ENCODE results near the gene SYNGR1.
A peak's percentile ranks its signal among the peaks of the same experiment; 100 is the strongest.

SYNGR1 gene

DNA sequence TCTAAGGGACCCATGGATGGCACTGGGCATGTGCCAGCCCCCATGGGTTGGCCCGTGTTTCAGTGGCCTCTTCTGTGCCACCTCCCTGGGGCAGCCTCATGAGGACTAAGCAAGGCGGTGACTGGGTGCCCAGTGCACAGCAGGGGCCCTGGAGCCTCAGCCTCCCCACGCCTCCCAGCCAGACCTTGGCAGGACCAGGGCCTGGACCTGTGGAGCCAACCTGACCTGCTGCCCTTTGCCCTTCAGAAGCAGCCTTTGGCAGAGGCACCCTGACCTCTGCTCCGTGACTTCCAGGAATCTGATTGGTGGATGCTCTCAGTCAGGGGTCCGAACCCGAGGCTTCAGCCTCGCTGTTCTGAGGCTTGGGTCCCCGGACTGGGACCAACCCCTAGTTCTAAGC, 25.0 kb downstream of the SYNGR1 start:
- no peak for DNase-seq

DNA sequence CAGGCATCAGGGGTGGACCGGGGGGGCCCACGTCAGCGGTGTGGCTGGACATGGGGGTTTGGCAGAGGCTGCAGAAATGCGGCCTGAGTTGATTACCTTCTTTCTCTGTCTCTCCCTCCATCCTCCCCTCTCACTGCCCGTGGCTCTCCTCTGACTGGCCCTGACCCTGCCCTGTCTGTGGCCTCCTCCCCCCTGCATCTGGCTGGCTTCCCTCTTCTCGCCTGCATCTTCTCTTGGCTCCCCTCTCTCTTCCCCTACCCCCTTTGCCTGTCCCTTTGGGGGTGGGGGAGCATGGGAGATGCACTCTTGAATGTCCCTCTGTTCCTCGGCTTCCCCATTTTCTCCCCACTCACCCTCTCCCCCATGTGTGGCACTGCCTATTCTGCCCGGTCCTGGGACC, 25.9 kb downstream of the SYNGR1 start:
- no peak for DNase-seq

DNA sequence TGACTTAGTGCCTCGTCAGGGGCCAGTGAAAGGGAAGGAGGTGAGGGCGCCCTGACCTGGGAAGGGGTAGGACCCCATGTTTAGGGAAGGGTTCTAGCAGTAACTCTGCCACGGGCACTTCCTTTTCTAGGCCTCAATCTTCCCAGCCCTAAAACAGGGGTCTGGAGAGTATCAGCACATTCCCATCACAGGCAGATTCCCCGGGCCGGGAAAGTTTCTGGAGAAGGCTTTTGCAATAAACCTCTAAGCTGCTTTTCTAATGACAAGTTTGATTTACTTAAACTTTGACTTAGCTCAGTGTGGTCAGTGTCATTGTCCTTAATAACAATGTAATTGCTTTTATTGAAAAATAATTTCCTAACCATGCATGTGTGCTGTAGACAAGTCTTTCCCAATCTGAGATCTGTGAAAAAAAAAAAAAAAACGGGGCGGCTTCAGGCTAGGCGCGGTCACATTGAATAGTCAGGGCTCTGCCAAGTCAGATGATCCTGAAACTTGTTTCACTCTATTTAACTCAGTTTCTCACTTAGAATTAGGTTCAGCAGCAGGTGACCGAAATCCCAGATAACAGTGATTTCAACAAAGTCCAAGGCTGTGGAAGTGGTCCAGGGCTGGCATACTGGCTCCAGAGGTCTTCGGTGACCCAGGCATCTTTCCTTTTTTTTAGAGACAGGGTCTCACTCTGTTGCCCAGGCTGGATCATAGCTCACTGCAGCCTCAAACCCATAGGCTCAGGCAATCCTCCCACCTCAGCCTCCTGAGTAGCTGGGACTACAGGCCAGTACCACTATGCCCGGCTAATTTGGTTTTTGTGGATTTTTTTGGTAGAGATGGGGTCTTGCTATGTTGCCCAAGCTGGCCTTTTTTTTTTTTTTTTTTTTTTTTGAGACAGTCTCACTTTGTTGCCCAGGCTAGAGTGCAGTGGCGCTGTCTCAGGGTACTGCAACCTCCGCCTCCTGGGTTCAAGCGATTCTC, 30.3 kb downstream of the SYNGR1 start:
- DNase-seq = no peak

DNA sequence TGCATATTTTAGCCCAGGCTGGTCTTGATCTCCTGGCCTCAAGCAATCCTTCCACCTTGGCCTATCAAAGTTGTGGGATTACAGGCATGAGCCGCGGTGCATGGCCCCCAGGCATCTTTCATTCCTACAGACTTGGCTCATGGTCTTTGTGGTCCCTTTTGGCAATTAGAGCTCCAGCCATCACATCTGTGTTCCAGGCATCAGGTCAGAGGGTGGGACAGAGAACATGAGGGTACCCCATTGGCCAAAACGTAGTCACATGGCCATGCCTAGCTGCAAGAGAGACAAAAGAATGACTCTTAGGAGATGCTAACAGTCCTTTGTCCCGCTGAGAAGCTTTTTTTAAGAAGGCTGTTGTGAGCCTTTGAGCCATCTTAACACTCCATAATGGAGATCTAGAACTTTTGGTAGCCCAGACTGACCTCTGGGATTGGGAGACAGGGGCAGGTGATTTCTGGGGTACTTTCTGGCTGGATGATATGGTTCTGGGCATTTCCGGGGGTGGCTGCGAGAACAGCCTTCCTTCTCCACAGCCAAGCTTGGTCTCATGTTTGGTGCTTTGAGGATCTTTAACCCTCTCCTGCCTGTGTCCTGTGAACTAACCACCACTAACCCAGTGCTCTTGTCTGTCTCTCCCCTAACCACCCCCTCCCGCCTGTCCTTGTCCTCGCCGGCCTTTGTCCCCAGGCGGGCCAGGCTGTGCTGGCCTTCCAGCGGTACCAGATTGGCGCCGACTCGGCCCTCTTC, 31.4 kb downstream of the SYNGR1 start:
- DNase-seq = no peak

DNA sequence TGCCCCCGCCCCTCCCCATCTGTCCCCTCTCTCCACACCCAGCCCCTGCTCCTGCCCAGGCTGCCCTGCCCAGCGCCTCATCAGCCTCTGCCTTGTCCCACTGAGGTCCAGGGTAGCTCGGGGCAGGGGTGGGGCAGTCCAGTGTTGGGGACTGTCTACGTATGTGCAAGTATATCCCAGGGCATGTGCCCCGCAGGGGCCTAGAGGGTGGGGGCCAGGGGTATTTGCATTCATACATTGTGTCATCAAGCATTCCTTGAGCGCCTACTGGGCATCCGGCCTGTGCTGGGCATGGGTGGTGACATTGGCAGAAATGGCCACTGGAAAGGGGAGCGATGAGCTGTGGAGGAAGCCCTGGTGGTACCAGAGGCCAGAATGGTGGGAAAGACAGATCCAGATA, 32.1 kb downstream of the SYNGR1 start:
- DNase-seq = no peak

DNA sequence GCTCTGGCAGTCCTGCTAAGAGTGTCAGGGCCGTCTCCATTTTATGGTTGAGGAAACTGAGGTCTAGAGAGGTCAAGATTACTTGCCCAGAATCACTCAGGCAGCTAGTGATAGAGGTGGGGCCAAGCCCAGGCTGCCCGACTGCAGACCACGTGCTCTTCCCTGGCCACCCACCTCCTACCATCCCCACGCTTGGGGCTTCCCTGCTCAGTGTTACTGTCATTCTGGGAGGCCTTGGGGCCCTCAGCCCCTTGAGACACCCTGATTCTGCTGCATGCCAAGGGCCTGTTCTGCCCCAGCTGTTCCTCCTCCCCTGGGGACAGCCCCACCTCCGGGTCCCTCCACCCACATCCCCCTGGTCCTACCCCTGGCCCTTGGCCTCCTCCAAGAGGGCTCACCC, 32.6 kb downstream of the SYNGR1 start:
- no peak for DNase-seq

DNA sequence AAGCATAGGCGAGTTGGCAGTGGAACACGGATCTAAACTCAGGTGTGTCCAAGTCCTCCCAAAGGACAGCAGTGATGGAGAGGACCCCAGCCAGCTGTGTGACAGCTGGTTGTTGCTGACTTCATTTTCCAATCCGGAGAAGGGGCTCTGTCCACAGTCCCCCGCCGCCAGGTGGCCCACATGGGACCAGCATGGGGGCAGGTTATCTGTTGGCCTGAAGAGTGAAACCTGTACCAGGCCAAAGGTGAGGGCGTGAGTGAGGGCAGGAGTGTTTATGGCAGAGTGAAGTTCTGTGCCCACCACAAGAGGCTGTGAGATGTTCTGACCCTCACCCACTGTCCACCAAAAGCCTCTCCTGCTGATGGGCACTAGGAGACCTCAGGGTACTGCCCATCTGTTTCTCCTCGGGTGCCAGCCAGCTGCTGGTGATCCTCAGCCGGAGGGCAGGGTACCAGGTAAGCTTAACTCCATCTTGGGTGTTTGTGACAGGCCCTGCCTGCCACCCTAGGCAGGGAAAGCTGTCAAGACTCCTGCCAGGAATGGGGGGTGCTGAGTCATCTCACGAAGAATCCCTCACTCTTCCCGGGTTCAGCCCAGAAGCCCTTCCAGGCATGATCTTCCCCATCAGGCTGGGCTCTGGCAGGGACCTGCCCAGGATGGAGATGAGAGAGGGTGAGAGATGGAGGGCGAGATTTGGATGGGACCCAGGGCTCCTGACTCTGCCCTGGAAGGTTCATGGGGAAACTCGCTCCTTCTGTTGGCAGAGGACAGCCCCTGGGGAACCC, 34.2 kb downstream of the SYNGR1 start:
- DNase-seq = no peak

DNA sequence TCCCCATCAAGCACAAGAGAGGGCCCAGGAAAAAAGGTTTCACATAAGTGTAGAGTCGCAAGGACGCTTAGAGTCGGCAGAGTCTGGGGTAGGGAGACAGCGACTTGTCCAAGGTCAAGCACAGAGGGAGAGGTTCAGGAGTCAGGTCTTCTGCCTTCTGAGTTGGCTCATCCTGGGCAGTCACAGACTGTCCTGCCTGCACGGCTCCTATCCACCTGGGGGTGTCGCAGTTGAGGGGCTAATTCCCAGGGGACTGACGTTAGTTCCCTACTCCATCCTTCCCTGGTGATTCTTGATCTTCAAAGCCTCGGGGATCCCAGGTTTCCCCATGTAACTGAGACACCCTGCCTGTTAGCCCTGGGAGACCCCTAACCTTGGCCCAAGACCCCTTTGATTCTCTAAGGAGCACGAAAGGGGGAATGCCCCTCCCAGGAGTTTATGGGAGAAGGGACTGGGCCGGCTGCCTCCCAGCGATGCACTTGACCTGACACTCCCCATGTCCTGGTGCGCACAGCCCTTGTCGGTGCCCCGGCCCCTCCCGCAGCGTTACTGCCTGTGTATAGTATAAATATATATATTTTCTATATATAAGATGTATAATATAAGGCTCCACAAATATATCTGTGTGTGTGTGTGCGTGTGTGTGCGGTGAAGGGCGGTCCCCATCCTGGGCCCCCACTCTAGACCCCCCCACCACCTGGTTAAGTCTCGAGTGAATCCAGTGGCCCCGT, 35.1 kb downstream of the SYNGR1 start:
- peak; percentile 4 for DNase-seq

DNA sequence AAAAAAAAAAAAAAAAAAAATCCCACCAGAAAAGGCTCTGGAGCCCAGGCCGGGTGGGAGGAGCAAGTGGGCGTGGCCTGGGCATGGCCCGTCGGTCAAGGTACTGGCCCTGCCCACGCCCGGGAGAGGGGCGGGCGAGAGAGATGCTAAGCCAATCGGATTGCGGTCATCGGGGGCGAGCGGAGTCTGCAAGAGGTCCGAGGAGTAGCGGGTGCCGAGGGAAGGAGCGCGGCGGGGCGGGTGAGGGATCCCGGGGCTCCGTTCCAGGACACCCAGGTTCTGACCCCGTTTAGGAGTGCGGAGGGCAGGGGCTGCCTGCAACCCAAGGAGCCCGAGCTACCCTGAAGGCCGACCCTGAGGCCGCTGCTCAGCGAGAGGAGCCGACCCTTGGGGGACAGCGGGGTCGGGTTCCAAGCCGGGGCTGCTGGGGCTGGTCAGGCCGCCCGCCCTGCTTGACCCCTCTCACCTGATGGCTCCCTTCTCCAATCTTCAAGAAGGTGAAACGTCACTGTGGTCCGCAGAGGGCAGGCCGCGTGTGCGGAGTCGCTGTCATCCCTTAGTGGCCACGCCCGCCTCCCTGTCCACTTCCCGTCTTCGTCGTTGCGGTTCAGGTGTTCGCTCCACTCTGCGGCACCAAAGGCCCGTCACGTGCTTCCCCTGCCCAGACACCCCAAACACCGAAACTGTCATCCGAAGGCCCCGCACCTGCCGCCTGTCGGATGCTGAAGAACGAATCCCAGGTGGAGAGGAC, 38.6 kb downstream of the SYNGR1 start:
- peak; percentile 33 for DNase-seq

DNA sequence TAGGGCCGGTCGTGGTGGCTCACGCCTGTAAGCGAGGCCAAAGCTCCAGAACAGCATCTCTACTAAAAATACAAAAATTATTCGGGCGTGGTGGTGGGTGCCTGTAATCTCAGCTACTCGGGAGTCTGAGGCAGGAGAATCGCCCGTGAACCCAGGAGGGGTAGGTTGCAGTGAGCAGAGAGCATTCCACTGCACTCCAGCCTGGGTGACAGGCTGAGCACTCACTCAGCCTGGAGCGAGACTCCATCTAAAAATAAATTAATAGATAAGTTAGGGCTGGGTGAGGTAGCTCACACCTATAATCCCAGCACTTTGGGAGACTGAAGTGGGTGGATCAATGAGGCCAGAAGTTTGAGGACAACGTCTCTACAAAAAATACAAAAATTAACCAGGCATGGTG, 39.6 kb downstream of the SYNGR1 start:
- DNase-seq = no peak

DNA sequence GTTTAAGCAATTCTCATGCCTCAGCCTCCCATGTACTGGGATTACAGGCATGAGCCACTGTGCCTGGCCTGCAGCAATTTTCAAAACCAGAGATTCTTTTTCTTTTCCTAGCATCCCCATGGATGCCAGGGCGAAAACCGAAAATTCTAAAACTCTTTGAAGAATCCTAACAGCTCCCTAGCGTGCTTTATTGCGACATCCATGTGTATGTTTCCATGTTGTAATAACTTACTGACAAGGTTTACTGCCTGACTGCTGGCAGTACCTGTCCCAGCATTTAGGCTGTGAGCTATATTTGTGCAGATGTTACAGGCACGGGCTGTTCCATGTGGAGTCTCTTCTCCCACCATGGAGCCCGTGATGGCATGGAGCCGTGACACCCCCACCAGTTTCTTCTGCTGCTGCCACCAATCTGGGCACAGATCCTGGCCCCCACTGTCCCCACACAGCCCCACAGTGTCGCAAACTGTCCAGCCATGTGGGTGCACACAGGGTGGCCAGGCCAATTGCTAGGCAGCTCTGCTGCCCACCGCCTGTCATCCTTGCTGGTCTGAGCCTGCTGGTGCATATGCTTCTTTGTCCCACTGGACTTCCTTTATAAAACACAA, 42.7 kb downstream of the SYNGR1 start:
- DNase-seq = no peak

DNA sequence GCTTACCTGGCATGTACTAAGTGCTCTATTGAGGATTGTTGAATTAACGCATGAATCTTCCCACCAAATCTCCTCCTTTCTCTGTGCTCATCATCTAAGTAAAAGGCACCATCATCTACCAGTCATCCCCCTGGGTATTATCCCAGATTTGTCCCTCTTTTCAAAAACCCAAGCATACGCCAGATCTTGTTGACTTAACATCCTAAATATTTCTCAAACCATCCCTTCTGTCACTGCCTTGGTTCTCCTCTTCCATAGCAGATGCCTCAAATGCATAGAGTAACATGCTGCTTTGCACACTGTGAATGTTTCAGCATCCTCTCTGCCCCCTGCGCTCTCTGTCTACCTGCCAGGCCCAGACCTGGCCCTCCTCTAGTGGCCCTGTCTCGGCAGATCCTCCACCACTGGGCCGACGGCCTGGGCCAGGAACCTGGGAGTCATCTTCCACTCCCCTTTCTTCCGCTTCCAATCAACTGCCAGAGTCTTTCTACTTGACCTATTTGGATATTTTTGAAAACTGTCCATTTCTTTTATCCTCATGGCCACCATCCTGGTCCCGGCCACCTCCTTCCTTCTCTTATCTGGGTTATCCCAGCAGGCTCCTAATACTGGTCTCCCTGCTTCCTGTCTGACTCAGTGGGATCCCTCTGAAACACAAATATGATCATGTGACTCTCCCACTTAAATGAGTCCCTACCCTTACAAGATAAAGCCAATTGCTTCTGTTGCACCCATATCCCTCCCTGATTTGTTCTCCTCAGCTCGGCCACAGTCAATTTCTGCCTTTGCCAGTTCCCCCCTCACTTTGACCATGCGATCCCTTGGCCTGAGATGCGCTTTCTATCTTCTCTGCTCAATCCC, 46.4 kb downstream of the SYNGR1 start:
- no peak for DNase-seq

DNA sequence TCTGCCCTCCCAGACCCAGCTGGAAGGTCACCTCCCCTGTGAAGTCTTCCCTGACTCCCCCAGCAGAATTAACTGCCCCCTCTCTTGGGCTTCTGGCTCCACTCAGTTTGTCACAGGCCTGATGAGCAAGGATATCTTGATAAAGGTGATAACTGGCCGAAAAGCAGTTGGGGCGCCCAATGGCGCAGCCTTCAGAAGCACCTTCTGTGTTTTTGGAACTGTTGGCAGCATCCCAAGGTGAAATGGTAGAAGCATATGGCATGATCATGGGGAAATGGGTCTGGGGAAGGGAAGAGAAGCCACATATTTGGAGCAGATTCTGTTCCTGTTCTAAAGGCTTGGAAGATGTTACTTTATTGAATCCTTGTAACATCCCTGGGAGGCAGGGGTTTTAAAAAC, 47.0 kb downstream of the SYNGR1 start:
- DNase-seq = no peak

DNA sequence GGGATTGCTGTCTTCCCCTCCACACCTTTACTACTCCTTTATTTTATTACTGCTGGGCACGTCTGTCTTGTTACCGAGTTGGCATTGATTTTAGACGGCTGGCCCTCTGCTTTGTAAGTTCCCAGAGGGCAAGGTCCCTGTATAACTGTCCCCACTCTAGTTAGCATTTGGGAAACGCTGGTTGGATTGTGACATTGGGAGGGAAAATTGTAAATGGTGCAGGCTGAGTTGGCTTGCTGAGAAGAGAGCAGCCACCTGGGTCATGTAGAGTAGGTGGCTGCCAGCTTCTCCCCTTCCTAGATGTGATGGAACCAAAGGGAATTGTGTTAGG, 51.5 kb downstream of the SYNGR1 start:
- DNase-seq = no peak

DNA sequence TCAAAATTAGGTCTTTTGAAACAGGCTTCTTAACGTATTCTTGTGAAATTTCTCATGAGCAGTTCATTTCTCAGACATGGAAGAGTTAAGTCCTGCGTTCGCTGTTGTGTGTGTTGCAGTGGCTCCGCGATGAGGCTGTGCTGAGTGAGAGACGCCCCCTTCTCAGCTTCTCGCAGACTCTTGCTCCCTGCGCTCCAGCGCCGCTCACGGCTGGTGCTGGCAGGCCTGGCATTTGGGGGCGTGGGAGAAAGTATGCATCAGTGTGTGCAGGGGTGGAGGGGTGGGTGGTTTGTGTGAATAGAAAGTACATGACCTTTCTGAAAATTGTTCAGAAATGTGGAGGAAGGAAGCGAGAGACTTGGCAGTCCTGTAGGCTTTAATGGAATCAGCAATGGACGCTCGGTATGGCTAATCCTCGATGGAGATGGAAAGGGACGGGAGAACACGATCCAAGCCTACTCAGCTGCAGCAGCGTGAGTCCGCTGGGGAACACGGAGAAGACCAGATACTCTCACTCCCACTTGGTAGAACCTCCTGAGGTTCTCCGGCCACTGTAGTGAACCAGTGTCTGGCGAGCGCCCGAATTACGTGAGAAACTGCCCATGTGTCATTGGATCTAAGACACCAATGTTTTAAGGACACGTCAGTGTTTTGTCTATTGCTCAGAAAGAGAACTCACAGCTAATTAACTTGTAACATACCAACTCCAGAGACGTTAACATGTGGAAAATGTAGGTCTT, 55.7 kb downstream of the SYNGR1 start:
- DNase-seq = no peak

DNA sequence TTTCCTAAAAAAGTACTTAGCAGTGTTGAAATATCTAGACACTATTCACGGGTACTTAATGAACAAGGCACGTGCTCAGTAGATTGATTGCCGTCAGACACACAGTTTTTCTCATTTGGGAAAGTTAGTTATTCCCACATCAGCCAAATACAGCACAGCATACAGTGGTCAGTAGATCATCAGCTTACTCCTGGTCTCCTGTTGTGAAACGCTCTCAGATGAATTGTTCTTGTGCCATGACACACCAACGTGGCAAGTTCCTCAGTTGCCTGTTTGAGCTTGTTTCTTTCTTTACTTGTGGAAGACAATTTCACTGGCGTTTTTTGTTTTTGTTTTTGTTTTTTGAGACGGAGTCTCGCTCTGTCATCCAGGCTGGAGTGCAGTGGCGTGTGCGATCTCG, 58.4 kb downstream of the SYNGR1 start:
- no peak for DNase-seq

DNA sequence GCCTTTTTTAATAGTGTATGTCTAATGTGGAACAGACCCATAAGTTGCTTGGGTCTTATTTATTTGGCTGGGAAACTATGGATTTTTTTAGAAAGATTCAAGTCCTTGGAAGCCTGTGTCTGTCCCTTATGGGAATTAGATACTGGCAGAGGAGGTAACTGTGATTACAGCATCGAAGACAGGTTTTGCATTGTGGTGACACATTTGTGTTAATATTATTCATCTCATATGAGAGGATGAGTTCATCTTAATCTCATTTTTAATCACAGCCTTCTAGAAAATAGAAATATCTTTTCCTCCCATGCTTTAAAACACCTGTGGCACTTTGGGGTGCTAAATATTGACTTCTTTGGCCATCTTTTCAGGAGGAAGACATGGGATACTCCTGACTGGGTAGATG, 59.0 kb downstream of the SYNGR1 start:
- DNase-seq = no peak

DNA sequence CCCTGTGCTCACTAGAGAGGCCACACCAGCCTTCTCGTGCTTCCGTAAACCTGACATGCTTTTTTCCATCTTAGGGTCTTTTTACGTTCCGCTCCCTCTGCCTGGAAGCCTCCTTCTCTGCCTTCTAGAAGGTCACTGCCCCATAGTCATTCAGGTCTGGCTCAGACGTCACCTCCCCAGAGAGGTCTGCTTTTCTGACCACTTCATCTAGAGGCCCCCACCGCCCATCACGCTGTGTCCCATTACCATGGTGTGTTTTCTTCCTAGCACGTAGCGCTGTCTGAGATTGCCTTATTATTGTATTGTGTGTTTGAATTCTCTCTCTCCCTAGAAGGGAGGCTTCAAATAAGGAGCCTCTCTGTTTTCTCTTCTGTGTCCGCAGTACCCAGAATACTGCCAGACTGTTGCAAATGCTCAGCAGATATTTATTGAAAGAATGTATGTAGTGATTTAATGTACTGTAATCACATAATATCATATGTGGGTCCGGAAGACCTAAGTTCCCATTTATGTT, 59.8 kb downstream of the SYNGR1 start:
- no peak for DNase-seq

DNA sequence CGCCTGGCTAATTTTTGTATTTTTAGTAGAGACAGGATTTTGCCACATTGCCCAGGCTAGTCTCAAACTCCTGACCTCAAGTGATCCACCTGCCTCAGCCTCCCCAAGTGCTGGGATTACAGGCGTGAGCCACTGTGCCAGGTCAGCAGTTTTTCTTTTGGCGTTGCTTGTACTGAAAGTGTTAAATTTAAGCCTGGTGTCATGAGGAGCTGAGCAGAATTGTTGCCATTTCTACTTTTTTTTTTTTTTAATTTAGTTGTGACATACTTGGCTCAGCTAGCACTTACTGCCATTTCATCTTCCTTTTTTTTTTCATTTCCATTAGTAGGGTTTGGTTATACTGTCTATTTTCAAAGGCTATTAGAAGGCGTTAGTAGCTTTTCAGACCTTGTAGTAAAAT, 60.5 kb downstream of the SYNGR1 start:
- DNase-seq = no peak
